ENCODE results near the gene DYNC1H1.
"Not testable (repeated sequence)": the region's sequence is repeated elsewhere in the genome, so short reads cannot be mapped to it uniquely, and the experiment has no call there.

The DYNC1H1 gene

GRCh38 chr14:102043251-102044025 lies 79.1 kb downstream of the DYNC1H1 start:
- DNase-seq, result no peak

- no peak for DNase-seq
Measured at GRCh38 chr14:102044566-102044965, 80.2 kb downstream of the DYNC1H1 start.

- DNase-seq, result no peak
Measured at GRCh38 chr14:102046337-102047278, 82.2 kb downstream of the DYNC1H1 start.

DNA sequence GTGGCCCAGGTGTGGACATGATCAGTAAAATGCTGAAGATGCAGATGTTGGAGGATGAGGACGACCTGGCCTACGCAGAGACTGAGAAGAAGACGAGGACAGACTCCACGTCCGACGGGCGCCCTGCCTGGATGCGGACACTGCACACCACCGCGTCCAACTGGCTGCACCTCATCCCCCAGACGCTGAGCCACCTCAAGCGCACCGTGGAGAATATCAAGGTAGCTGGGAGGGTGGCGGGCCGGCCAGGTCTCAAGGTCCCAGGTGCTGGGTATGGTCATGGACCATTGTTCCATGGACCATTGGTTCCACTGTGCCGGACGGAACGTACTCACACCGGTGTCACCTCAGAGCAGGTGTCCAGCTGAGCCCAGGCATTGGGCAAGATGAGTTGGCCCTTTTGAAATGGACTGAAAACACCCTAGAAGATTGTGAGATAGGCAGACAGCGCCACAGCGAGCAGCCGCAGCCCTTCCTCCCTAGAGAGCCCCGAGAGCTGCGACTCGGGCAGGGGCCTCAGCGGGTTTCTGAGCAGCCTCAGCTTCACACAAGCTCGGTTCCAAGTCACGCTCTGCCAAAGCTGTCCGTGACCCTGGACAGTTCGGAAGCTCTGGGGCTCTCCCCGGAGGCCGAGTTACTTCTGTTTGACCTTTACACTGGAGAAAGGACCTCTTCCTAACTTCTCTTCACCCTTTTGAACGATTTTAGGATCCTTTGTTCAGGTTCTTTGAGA lies 83.6 kb downstream of the DYNC1H1 start:
- no peak for DNase-seq

DNA sequence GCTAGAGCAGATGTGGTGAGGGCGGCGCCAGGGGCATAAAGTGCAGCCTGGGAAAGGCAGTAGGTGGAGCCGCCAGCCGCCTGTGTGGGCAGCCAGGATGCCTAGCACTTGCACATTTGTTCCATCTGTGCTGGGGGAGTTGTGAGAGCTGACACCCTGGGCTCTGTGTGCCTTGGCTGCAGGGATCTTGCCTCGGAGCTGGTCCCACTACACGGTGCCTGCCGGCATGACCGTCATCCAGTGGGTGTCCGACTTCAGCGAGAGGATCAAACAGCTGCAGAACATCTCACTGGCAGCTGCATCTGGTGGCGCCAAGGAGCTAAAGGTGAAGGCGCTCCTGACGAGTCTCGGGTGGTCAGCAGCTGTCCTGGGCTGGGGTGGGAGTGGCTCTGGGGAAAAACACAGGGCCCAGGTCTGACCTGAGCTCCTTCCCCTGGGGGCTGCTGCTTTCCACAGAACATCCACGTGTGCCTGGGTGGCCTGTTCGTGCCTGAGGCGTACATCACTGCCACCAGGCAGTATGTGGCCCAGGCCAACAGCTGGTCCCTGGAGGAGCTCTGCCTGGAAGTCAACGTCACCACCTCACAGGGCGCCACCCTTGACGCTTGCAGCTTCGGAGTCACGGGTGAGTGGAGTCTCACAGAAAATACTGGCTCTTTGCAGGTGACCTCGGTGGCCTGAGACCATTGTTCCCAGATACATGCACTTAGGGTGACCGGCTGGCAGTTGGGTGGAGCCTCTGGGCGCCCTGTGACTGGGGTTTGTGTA lies 85.1 kb downstream of the DYNC1H1 start:
- no peak for DNase-seq

DNA sequence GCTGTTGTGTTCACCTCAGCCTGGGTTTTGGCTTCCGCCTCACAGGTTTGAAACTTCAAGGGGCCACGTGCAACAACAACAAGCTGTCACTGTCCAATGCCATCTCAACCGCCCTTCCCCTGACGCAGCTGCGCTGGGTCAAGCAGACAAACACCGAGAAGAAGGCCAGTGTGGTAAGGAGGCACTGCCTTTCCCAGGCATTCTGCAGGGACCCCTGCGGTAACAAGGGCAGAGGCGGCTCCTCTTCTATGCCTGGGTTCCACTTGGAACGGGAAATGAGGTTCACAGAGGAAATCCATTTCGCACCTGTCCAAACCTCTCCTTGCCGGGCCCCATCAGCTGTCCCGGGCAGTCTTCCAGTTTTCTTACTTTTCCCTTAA lies 85.6 kb downstream of the DYNC1H1 start:
- DNase-seq, result no peak

- DNase-seq, result no peak
Measured at GRCh38 chr14:102050625-102051024, 86.3 kb downstream of the DYNC1H1 start.

DNA sequence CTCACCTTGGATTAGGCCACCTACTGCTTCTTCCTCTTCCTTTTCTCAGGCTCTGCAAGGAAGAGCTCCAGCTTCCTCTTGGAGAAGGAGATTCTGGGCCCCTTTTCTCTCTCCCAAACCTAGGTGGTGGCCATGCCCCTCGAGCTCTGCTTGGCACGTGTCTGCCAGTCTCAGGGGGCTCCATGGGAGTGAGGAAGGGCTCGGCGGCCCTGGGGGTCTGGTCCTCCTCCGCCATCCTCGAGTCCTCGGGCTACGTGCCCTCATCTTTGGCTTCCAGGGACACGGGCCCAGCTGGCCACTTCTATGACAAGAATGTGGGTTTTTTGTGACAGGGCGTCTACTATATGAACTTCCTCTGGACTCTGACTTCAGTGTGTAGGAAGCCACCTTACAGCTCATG lies 88.1 kb downstream of the DYNC1H1 start:
- no peak for DNase-seq

DNA sequence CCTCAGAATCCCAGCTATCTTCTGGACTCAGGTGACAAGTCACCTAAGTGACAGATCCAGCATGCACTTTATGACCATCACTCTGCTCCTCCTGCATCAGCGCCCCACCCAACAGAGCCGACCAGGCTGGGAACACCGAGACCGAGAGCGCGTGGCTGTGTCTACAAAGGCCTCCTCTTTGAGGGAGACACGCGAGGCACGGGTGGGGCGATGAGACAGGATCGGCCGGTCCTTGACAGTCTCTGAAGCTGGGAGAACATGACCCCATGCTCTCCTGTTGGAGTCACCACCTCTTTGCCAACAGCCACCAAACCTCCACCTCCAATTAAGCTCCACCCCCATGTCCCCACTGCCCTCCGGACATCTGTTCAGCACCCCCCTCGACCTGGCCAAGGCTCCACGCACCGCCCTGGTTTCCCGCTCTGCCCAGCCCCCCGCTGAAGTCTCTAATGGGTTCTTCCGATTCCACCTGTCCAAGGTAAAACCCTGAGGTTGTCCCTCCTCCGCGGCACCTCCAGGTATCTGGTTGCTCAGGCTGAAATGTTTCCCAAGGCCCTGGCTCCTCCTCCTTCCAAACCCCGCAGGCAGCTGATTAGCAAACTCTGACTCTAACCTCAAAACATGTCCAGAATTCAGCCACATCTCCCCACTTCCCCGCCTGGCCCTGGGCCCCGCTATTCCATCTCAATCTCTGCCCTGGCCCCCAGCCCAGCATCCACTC lies 91.0 kb downstream of the DYNC1H1 start:
- DNase-seq, result no peak

DNA sequence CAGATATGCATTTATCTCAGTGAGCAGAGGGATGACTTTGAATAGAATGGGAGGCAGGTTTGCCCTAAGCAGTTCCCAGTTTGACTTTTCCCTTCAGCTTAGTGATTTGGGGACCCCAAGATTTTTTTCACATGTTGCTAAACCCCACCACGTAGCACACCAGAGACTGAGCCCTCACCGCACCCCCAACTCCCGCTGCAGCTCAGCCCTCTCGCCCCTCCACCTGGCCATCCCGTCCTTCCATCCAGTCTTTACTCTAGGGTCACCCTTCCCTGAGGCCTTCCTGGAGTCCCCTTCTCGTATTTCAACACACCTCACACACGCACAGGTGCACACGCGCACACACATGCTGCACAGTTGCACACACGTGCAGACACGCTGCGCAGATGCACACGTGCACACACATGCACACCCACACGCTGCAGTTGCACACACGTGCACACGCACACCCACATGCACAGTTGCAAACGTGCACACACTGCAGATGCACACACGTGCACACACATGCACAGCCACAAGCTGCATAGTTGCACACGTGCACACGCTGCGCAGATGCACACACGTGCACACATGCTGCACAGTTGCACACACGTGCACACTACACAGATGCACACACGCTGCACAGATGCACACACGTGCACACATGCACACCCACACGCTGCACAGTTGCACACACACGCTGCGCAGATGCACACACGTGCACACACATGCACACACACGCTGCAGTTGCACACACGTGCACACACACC lies 92.5 kb downstream of the DYNC1H1 start:
- DNase-seq, result no peak

DNA sequence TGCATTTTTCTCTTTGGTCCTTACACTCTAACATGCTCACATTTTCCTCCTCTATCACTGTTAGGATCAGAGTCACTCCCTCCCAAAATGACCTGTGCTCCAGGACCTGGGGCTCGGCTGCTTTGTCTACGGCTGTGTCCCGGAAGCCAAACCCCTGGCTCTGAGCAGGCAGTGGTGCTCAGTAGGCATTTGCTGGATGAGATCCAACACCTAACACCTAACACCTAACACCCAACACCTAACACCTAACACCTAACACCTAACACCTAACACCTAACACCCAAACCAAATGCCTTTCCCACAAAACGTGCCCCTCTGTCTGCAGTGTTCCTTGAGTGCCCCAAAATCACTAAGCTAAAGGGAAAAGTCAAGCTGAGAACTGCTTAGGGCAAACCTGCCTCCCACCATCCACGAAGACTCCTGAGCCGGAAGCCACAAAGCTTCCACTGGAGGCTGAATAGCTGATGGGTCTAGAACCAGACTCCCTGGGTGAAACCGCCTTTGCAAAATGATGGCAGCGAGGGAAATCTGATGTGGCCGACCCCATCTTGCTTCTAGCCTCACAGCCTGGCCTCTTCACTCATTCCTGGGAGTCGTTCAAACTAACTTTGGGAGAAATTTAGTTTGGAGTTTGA lies 93.2 kb downstream of the DYNC1H1 start:
- DNase-seq, result no peak

GRCh38 chr14:102058146-102058545 lies 93.8 kb downstream of the DYNC1H1 start:
- DNase-seq, result no peak

DNA sequence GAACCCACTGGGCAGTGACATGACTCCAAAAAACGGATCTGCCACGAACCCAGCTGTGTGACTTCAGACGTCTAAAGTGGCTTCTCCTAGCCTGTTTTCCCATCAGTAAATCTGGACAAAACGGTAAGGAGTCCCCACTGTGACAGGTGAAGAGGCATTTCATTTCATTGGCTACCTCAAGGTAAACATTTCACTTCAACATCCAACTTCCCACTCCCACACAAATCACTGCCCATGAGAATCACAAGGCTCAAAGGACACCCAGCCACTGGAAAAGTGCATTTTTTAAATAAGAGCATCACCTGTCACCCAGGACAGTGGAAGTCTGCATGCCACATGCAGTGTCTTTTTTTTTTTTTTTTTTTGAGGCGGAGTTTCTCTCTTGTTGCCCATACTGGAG lies 94.6 kb downstream of the DYNC1H1 start:
- no peak for DNase-seq

DNA sequence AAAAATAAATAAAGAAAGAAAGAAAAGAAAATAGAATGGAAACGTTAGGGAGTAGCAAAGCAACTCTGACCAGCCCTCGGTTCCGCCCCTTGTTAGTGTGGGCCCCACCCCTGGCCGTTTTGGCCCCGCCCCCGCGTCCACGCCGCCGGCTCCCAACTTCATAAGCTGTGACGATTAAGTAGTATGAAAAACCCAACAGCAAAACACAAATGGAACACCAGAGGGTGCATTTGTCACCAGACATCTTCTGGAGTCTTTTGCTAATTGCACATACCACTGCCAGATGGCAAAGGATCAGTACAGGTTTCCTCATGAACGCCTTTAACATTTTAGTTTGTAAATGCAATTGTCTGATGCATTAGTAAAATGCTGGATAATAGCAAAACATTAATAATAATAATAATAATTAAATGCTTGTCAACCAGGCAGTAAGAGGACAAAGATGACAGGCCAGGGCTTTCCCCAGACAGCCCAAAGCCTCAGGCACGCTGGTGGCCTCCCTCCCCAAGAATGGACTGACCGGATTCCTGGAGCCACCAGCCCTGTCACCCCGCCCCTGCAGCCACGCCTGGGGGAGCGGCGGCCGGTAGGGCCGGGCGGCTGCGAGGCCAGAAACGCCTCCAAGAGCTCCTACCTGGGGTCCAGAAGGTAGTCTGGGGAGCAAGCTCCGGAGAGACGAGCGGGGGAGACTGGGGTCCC lies 98.9 kb downstream of the DYNC1H1 start:
- DNase-seq, result peak; percentile 61

DNA sequence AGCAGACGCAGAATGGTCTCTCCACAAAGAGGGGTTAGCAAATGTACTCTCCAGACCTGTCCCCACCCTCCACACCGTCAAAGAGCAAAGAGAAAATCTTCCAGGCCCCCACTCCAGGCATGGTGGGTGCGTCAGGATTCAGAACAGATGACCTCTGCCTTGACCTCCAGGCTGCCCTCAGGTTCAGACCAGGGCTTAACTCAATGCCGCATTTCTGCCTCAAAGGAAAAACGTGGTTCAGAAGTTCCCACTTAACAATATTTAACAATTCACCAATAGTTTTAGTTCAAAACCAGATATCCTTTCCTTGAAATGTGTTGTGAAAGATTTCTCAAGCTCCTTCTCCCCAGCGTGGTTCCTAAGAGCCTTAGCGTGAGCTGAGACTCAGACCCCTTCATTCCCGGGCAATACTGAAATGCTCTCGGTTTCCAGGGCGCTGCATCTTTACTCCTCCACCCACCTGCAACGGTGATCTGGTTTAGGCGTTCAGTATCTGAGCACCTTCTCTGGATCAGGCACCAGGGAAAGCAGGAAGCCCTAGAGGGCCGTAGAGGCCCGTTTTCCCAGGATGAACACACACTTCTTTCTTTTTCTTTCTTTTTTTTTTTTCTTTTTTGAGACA lies 99.5 kb downstream of the DYNC1H1 start:
- DNase-seq, result no peak

GRCh38 chr14:102064590-102064989 lies 100.2 kb downstream of the DYNC1H1 start:
- DNase-seq, result not testable (repeated sequence)

- no peak for DNase-seq
Measured at GRCh38 chr14:102066041-102066451, 101.7 kb downstream of the DYNC1H1 start.

DNA sequence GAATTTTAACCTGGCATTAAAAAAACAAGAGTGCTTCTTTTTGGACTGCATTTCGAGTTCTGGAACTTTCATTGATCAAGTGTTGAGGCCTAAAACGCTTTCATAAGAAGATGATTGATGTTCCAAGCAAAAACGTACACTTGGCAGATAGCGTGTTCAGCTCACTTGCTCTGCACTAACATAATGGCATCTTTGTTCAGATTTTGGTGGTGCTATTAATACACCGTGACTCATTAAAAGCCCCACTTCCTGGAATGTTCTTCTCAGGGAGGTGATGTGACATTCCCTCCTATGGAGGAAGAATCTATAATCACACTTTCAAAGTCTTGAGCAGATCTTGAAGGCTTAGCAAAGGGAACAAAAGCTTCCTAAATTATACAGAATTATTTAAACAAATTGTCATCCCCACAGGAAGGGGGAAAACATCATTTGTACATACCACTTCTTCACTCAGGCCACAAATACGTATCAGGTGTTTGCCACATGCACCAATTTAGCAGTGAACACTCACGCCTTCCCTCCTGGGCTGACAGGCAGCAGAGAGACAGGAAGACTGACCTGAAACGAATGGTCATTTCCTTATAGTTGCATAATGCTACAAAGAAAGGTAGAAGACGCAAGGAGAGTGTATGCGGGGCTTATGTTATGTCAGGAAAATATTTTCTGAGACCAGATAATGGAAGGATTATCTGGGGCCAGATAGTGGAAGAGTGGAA lies 107.1 kb downstream of the DYNC1H1 start:
- no peak for DNase-seq

All from activated naive CD4-positive, alpha-beta T cell treated with anti-CD3 and anti-CD28 coated beads, Interleukin-2, amount 50 U/mL, for 16 hours (primary cell).